GM23338 (cell line): Measurements from ENCODE around the gene ETFA. TPM values are rescaled to one million over a fixed set of nuclear protein-coding genes. Genes with fewer than 3 reads are reported as not detected.

Source experiments
- ATAC-seq: fragments of 200-7000 bp; cut with Tn5 transposase; 3 replicates; pipeline ENCODE4 v1.9.1; 2020
- DNase-seq: peaks from one replicate; pipeline ENCODE4 v3.0.0-alpha.2; 2015; ENCODE audit warnings: low spot score
- H2AFZ ChIP-seq: fragments of 200-600 bp; sonication (generic); 2 replicates; pipeline ENCODE4 v1.8.0; 2016; ENCODE audit warnings: antibody characterized with exemption, mild to moderate bottlenecking, moderate library complexity
- H3F3A ChIP-seq: fragments of 200-600 bp; sonication (generic); replicated peaks from 2 replicates; pipeline ENCODE4 v1.8.0; 2017; ENCODE audit warnings: antibody characterized with exemption, mixed run types, low read depth
- H3K27ac ChIP-seq: fragments of 200-600 bp; sonication (generic); 2 replicates; pipeline ENCODE4 v1.6.1; 2016; ENCODE audit warnings: low read depth
- H3K27me3 ChIP-seq: fragments of 200-600 bp; sonication (generic); 2 replicates; pipeline ENCODE4 v1.8.0; 2016; ENCODE audit warnings: mild to moderate bottlenecking, mixed run types, moderate library complexity; ENCODE audit not compliant: insufficient read depth
- H3K36me3 ChIP-seq: fragments of 200-600 bp; sonication (generic); 2 replicates; pipeline ENCODE4 v1.8.0; 2016; ENCODE audit warnings: mild to moderate bottlenecking; ENCODE audit not compliant: insufficient read depth
- H3K4me1 ChIP-seq: fragments of 200-600 bp; sonication (generic); 2 replicates; pipeline ENCODE4 v1.8.0; 2016; ENCODE audit warnings: mild to moderate bottlenecking, moderate library complexity; ENCODE audit not compliant: insufficient read depth
- H3K4me2 ChIP-seq: fragments of 200-600 bp; sonication (generic); 2 replicates; pipeline ENCODE4 v1.7.1; 2017; ENCODE audit warnings: mixed run types
- H3K4me3 ChIP-seq: fragments of 200-600 bp; sonication (generic); 2 replicates; pipeline ENCODE4 v1.6.1; 2016; ENCODE audit warnings: mixed run types
- H3K79me2 ChIP-seq: fragments of 200-600 bp; sonication (generic); replicated peaks from 2 replicates; pipeline ENCODE4 v1.8.0; 2017; ENCODE audit warnings: mild to moderate bottlenecking; ENCODE audit not compliant: insufficient read depth
- H3K9me2 ChIP-seq: fragments of 200-600 bp; sonication (generic); 2 replicates; pipeline ENCODE4 v1.8.0; 2017; ENCODE audit not compliant: insufficient read depth
- H4K20me1 ChIP-seq: fragments of 200-600 bp; sonication (generic); replicated peaks from 2 replicates; pipeline ENCODE4 v1.8.0; 2017; ENCODE audit warnings: mild to moderate bottlenecking; ENCODE audit not compliant: insufficient read depth
- H3K27ac Mint-ChIP-seq: 2 replicates; pipeline ENCODE4 v1.8.0; 2020; ENCODE audit warnings: inconsistent platforms, mild to moderate bottlenecking, moderate library complexity, mixed read lengths
- H3K27me3 Mint-ChIP-seq: 3 replicates; pipeline ENCODE4 v1.8.0; 2022; ENCODE audit warnings: low read depth, mild to moderate bottlenecking, moderate library complexity, mixed read lengths, inconsistent platforms; ENCODE audit not compliant: insufficient read depth, poor library complexity
- H3K36me3 Mint-ChIP-seq: 3 replicates; pipeline ENCODE4 v1.8.0; 2021; ENCODE audit warnings: low read depth, mild to moderate bottlenecking, inconsistent platforms, moderate library complexity, mixed read lengths
- H3K4me1 Mint-ChIP-seq: 3 replicates; pipeline ENCODE4 v1.8.0; 2020; ENCODE audit warnings: mild to moderate bottlenecking, inconsistent platforms, mixed read lengths
- H3K4me3 Mint-ChIP-seq: 3 replicates; pipeline ENCODE4 v1.8.0; 2021; ENCODE audit warnings: moderate library complexity, mild to moderate bottlenecking, inconsistent platforms, mixed read lengths
- H3K9me3 Mint-ChIP-seq: 3 replicates; pipeline ENCODE4 v1.8.0; 2020; ENCODE audit warnings: moderate library complexity, mild to moderate bottlenecking, inconsistent platforms, mixed read lengths
- CREB1 ChIP-seq: fragments of 250-450 bp; sonication (Bioruptor Pico); IDR thresholded peaks from 2 replicates; pipeline ENCODE4 v1.5.0; 2020; ENCODE audit warnings: low read depth, mild to moderate bottlenecking, moderate library complexity
- CTCF ChIP-seq, 2 experiments: fragments of 200-600 bp in 1 of 2; sonication (generic) in 1 of 2; conservative IDR thresholded peaks; 2 replicates each; pipeline versions ENCODE4 v1.5.1 to v1.6.1; 2016 to 2017; ENCODE audit warnings: antibody characterized with exemption in 2 of 2, low read depth in 2 of 2, mild to moderate bottlenecking in 2 of 2, moderate library complexity in 1 of 2
- ETS1 ChIP-seq: IDR thresholded peaks from 2 replicates; pipeline ENCODE4 v1.6.1; 2016; ENCODE audit warnings: antibody characterized with exemption
- EZH2 ChIP-seq: fragments of 200-600 bp; sonication (generic); IDR thresholded peaks from one replicate; pipeline ENCODE4 v1.8.0; 2017; ENCODE audit warnings: antibody characterized with exemption, mild to moderate bottlenecking, low read depth; ENCODE audit not compliant: unreplicated experiment
- EZH2phosphoT487 ChIP-seq: fragments of 200-600 bp; sonication (generic); IDR thresholded peaks from one replicate; pipeline ENCODE4 v1.8.1; 2018; ENCODE audit warnings: antibody characterized with exemption; ENCODE audit not compliant: unreplicated experiment
- JUNB ChIP-seq: IDR thresholded peaks from one replicate; pipeline ENCODE4 v1.6.1; 2016; ENCODE audit warnings: antibody characterized with exemption; ENCODE audit not compliant: unreplicated experiment
- NANOG ChIP-seq: IDR thresholded peaks from 2 replicates; pipeline ENCODE4 v1.6.1; 2016; ENCODE audit warnings: antibody characterized with exemption, borderline replicate concordance
- POLR2AphosphoS5 ChIP-seq: IDR thresholded peaks from 2 replicates; pipeline ENCODE4 v1.6.1; 2016; ENCODE audit warnings: antibody characterized with exemption, low read depth
- REST ChIP-seq: IDR thresholded peaks from one replicate; pipeline ENCODE4 v1.6.1; 2018; ENCODE audit warnings: antibody characterized with exemption; ENCODE audit not compliant: unreplicated experiment
- STAT1 ChIP-seq: IDR thresholded peaks from one replicate; pipeline ENCODE4 v1.6.1; 2016; ENCODE audit warnings: antibody characterized with exemption; ENCODE audit not compliant: unreplicated experiment
- ZNF114 ChIP-seq: fragments of 250-450 bp; sonication (Bioruptor Pico); IDR thresholded peaks from 2 replicates; pipeline ENCODE4 v1.5.0; 2020; ENCODE audit warnings: mild to moderate bottlenecking, moderate library complexity
- ZNF331 ChIP-seq: fragments of 250-450 bp; sonication (Bioruptor Pico); IDR thresholded peaks from 2 replicates; pipeline ENCODE4 v1.5.0; 2020; ENCODE audit warnings: low read depth, mild to moderate bottlenecking, moderate library complexity
- ZNF462 ChIP-seq: fragments of 250-450 bp; sonication (Bioruptor Pico); IDR thresholded peaks from 2 replicates; pipeline ENCODE4 v1.5.0; 2020; ENCODE audit warnings: mild to moderate bottlenecking, moderate library complexity
- polyA plus RNA-seq: library from polyadenylated mRNA; unstranded; fragments of >200 nt; fragmentation: Nextera tagmentation; extraction: Ambion mirVana; gene quantifications from 2 replicates; pipeline ENCODE4 v1.2.1, GENCODE V29; 2016
- total RNA-seq: library from RNA; depleted of rRNA; stranded (reverse); fragments of >200 nt; shearing (Covaris generic); gene quantifications from 2 replicates; pipeline ENCODE4 v1.2.3, GENCODE V29; 2014

The ETFA gene
- total and polyA plus RNA-seq, 2 experiments from 2014 or later, result 52.9 to 69.1 TPM

- Mint-ChIP-seq H3K4me3 (no peak overlapping the region), H3K27me3 (peaks cover 4% of the 10 kb centered on the region), H3K4me1 (peaks cover 12% of the 10 kb centered on the region), H3K9me3 (peaks cover 18% of the 10 kb centered on the region), H3K27ac (no peak overlapping the region), H3K36me3 (peaks cover 48% of the 10 kb centered on the region)
- no peak overlapping the region for H3K27ac ChIP-seq
- no peak for DNase-seq
- no peaks in the 10 kb centered on the region for H4K20me1 ChIP-seq
- no peaks in the 10 kb centered on the region for H3K27me3 ChIP-seq
- H3K4me1 ChIP-seq, result peaks cover 13% of the 10 kb centered on the region
- H3K36me3 ChIP-seq, result peaks cover 17% of the 10 kb centered on the region
- no peak overlapping the region for H2AFZ ChIP-seq
- TF ChIP-seq CTCF (conservative IDR thresholded peaks at IDR 0.05; ENCODE audit: low read depth in 2 of 2), result no peak
- no peak for TF ChIP-seq REST
- no peak for TF ChIP-seq ETS1
- no peak for TF ChIP-seq ZNF114
- TF ChIP-seq EZH2phosphoT487, result no peak
- TF ChIP-seq POLR2AphosphoS5, result no peak
- no peak for TF ChIP-seq EZH2
- TF ChIP-seq ZNF462, result no peak
- no peak for TF ChIP-seq NANOG
- no peak for TF ChIP-seq STAT1
- no peak for TF ChIP-seq CREB1
- no peak for TF ChIP-seq JUNB
- no peak for TF ChIP-seq ZNF331 (CRISPR knock-in tag)
- H3F3A ChIP-seq, result no peaks in the 10 kb centered on the region
- no peaks in the 10 kb centered on the region for H3K9me2 ChIP-seq
- no peaks in the 10 kb centered on the region for H3K79me2 ChIP-seq
- no peak overlapping the region for H3K4me3 ChIP-seq
- no peak overlapping the region for H3K4me2 ChIP-seq
- ATAC-seq, result no peak; the same call in 1 of the 3 replicates
Measured at GRCh38 chr15:76258460-76258859, 52.8 kb downstream of the ETFA start.
